ENCODE measurements around the gene GRK5.

The GRK5 gene

GRCh38 chr10:119298810-119299209 lies 91.4 kb downstream of the GRK5 start:
- no peak for DNase-seq

- DNase-seq: no peak
Observed at GRCh38 chr10:119299531-119299930, 92.2 kb downstream of the GRK5 start.

DNA sequence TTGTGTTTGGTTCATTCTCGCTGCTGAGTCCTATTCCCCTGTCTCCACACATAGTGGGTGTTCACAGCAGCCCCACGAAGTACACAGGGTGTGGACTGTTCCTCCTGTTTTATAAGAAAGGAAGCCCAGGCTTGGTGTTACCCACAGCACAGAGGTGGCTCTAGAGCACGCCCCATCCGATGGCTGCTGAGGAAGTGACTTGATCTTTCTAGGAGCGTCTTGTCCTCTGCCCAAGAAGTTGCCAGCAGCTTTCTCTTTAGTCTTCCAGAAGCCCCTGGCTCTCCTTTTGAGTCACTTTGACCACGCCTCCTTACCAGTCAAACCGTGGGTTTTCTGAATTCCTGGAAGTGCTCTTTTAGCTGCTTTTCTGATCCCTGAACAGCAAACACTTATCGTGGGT lies 94.0 kb downstream of the GRK5 start:
- no peak for DNase-seq

DNA sequence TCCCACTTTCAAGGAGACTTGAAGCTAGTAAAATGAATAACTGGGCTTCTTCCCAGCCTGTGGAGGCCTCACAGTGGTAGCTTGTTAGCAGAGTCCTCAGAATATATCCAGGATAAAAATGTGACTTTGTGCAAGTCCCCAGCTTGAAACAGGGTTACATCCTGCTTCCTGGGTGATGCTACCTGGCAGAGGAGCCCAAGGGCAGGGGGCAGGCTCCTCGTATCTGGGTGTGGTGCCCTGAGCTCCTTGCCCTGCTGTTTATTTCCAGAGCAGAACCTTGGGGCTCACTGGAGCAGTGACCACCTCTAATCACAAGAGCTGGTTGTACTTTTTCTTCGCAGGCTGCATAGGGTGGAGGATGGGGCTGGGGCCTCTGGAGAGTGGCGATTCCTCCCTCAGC lies 94.8 kb downstream of the GRK5 start:
- DNase-seq: no peak

GRCh38 chr10:119302591-119303253 lies 95.4 kb downstream of the GRK5 start:
- DNase-seq: no peak

DNA sequence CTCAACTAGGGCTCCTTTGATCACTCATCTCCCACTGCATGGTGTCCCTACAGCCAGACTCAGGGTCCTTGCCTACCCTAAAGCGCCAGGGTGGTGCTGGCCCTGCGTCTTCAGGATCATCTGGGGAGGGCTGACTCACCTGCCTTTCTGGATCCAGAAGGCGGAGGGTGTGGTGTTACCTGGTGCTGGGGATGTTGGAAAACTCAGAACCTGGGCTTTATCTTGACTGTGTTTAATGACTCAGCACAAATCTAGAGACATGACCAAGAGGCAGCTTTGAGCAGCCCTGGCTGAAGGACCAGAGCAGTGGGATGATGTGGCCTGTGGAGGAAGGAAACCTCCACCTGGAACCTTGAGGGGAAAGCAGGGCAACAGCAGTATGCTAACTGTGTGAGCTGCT lies 96.5 kb downstream of the GRK5 start:
- DNase-seq: no peak

GRCh38 chr10:119304541-119304940 lies 97.2 kb downstream of the GRK5 start:
- no peak for DNase-seq

- DNase-seq: no peak
Observed at GRCh38 chr10:119305860-119306513, 98.6 kb downstream of the GRK5 start.

- no peak for DNase-seq
Observed at GRCh38 chr10:119306514-119306951, 99.2 kb downstream of the GRK5 start.

- no peak for DNase-seq
Observed at GRCh38 chr10:119306986-119307392, 99.6 kb downstream of the GRK5 start.

GRCh38 chr10:119308089-119308488 lies 100.7 kb downstream of the GRK5 start:
- no peak for DNase-seq

DNA sequence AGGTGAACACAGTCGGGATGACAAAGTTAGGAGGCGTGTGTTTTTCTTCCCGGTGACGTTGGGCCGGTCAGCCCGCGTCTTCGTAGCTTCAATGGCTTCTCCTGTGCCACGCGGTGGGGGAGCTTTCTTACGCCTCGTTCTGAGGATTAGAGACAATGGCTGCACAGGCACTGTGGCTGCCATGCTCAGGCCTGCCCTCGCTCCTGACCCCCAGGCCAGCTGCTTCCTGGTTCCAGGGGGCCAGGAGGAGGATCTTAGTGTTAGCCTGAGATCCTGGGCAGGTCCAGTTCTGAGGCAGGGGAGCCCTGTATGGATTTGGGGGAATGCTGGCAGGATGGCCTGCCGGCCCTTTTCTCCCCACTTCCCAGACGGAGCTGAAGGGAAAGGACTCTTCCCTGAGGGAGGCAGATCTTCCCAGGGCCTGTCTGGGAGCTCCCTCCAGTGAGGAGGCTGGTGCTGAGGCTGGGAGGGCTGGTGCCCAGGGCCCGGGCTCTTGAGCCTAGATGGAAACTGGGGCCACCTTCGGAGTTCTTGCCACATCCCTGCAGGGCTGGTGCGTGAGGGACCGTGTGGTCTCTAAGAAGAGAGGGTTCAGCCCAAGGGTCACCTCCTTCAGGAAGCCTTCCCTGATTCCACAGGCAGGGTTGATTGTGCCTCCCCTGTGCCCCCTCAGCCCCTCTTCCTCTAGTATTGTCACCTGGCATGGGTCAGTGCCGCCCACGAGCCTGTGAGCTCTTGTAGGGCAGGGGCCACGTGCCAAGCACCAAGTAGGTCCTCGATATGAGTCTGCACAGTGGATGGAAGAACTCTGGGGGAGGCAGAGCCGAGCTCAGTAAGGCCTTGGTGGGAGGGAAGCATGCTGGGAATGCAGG lies 101.4 kb downstream of the GRK5 start:
- no peak for DNase-seq

- DNase-seq: no peak
Observed at GRCh38 chr10:119309423-119309770, 102.0 kb downstream of the GRK5 start.

DNA sequence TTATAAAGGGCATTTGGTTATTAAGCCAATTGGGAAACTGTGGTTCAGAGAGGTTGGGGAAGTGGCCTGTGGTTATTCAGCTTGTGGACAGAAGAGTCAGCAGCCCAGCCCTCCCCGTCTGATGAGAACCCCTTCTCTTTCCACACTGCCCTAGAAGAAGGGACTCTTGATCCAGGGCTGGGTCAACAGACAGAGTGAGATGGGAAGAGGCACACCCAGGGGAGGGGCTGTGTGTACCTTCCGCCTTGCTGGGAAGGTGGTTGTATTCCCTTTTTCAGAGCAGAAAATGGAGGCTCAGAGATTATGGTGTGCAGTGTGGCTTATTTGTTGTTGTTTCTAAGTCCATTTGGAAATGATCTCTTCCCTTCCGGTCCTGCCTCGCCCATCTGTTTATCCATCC lies 103.4 kb downstream of the GRK5 start:
- DNase-seq: no peak

DNA sequence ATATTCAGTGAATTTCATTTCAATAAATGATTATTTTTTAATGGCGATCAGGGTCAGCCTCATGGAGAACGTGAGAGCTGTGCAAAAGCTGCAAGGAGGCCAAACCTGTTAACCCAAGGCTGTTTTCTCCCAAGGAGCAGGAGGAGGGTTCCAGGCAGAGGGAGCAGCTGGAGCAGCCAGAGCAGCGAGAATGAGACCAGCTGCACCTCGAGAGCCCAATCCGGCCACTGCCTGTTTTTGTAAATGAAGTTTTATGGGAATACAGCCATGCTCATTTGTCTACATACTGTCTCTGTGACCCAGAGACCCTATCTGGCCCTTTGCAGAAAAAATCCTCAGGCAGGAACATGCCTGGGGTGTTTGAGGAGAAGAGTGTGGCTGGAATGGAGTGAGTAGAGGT lies 104.9 kb downstream of the GRK5 start:
- no peak for DNase-seq

GRCh38 chr10:119313024-119313423 lies 105.7 kb downstream of the GRK5 start:
- DNase-seq: no peak

- no peak for DNase-seq
Observed at GRCh38 chr10:119313644-119314043, 106.3 kb downstream of the GRK5 start.

DNA sequence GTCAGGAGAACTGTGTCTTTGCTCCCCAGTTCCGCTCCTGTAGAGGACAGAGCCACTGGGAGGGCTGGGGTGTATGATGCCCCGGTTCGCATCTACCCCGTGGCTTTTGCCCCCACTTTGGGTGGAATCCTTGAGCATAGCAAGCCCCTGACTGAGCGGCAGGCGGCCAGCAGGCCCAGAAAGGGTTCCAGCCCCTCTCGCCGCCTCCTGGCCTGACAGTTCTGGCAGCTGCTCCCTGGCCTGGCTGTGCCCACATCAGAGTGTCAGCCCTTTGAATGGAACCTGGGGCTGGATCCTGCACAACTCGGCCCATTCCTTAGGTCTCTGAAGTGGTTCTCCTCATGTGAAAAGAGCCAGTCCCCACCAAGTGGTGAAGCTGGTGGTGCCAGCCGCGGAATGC lies 106.7 kb downstream of the GRK5 start:
- no peak for DNase-seq

- no peak for DNase-seq
Observed at GRCh38 chr10:119314486-119314885, 107.1 kb downstream of the GRK5 start.

DNA sequence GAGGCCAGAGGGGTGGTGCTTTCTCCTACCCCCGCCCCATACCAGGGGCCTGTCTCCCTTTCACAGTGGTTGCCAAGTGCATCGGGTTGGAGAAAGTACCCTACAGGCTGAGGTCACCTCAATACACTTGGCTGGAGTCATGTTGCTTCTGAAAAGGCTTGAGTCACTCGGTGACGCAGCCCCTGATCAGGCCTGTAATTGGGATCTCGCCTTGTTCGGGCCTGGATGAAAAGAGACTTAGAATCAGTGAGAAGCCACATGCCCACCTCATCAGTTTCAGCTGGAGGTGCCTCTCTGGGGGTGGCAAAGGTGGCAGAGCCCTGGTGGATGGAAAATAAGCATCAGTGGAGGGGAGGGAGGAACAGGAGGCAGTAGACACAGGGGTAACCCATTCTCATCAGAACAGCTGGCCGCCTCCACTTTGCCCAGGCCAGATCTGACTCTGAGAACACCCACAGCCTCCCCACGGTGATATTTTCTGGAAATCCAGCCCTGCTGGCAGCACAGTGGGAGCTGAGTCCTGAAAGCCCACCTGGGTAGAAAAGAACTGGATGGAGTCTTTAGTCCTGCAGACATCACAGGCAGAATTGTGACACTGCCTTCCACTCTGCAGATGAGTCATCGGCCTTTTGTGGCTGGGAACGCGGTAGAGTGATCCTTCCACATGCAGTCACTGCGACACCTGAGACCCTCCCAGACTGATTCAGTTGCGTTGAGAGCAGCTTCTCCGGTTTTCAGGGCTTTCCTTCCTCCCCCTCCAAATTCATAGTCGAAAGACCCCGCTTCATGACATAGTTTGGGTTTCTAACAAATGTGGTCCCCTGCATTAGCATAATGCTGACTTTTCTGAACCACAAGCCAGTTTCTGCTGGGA lies 108.0 kb downstream of the GRK5 start:
- DNase-seq: no peak

GRCh38 chr10:119316002-119316358 lies 108.6 kb downstream of the GRK5 start:
- no peak for DNase-seq

- DNase-seq: no peak
Observed at GRCh38 chr10:119316729-119317097, 109.3 kb downstream of the GRK5 start.
